Central memory CD8-positive, alpha-beta T cell (primary cell): ENCODE results near the gene FSD1L.
A peak's percentile ranks its signal among the peaks of the same experiment; 100 is the strongest.

ENCODE experiments used
- ATAC-seq: fragments of 150-1000 bp; cut with Tn5 transposase; replicated peaks from 2 replicates; pipeline ENCODE4 v1.10.0; 2022; ENCODE audit warnings: mild to moderate bottlenecking, moderate FRiP score, moderate number of reproducible peaks; ENCODE audit not compliant: poor library complexity, severe bottlenecking; ENCODE audit errors: extremely low read depth
- DNase-seq, 2 donors: peaks; one replicate each; pipeline ENCODE4 v3.0.0; 2021; ENCODE audit warnings: low spot score in 2 of 2
- H3K27ac Mint-ChIP-seq: one replicate; pipeline ENCODE4 v1.8.0; 2022; ENCODE audit warnings: low read depth, mild to moderate bottlenecking, moderate library complexity, mixed read lengths
- H3K27me3 Mint-ChIP-seq: one replicate; pipeline ENCODE4 v1.8.0; 2022; ENCODE audit warnings: mixed read lengths
- H3K36me3 Mint-ChIP-seq: one replicate; pipeline ENCODE4 v1.8.0; 2022; ENCODE audit warnings: mild to moderate bottlenecking, moderate library complexity, mixed read lengths; ENCODE audit not compliant: insufficient read depth
- H3K4me1 Mint-ChIP-seq: one replicate; pipeline ENCODE4 v1.8.0; 2022; ENCODE audit warnings: mixed read lengths
- H3K4me3 Mint-ChIP-seq: one replicate; pipeline ENCODE4 v1.8.0; 2022; ENCODE audit warnings: mild to moderate bottlenecking, moderate library complexity, mixed read lengths
- H3K9me3 Mint-ChIP-seq: one replicate; pipeline ENCODE4 v1.8.0; 2022; ENCODE audit warnings: mixed read lengths

Gene FSD1L

DNA sequence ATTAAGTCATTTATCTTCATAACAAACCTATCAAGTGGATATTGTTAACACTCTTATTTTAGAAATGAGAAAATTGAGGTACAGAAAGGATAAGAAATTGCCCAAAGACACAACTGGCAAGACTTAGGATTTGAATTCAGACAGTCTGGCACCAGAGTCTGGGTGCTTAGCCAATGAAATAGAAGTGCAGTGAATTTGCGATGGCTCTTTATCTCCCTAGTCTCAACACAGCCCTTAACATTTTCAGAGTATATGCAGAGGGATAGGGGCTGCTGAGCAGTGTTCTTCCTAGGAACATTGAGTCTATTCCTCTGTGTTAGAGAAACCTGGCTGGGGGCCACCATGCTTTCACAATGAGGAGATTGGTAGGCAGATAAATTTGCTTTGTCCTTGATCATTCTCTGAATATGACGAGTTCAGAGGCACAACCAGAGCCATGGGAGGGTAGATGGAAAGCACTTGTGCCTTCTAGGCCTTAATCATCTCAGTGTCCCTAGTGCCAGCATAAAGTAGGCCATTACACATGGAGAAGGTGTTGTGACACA is 6.1 kb upstream of the FSD1L start:
- DNase-seq (no peak), ATAC-seq (no peak)
- no peaks in the 10 kb centered on the region for H3K27me3 Mint-ChIP-seq
- no peaks in the 10 kb centered on the region for H3K9me3 Mint-ChIP-seq
- H3K4me3 Mint-ChIP-seq: no peak overlapping the region
- no peaks in the 10 kb centered on the region for H3K36me3 Mint-ChIP-seq
- no peak overlapping the region for H3K27ac Mint-ChIP-seq
- no peaks in the 10 kb centered on the region for H3K4me1 Mint-ChIP-seq

DNA sequence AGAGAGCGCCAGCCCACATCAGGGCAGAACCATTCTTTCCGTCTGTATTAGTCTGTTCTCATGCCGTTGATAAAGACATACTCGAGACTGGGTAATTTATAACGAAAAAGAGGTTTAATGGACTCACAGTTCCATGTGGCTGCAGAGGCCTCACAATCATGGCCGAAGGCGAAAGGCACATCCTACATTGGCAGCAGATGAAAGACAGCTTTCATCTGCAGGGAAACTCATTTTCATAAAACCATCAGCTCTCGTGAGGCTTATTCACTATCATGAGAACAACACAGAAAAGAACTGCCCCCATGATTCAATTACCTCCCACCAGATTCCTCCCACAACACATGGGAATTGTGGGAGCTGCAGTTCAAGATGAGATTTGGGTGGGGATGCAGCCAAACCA is 4.7 kb upstream of the FSD1L start:
- Mint-ChIP-seq H3K36me3 (no peaks in the 10 kb centered on the region), H3K27ac (no peak overlapping the region), H3K4me3 (no peak overlapping the region), H3K27me3 (no peaks in the 10 kb centered on the region), H3K4me1 (peaks cover 5% of the 10 kb centered on the region), H3K9me3 (no peaks in the 10 kb centered on the region)
- no peak for ATAC-seq
- DNase-seq: no peak

DNA sequence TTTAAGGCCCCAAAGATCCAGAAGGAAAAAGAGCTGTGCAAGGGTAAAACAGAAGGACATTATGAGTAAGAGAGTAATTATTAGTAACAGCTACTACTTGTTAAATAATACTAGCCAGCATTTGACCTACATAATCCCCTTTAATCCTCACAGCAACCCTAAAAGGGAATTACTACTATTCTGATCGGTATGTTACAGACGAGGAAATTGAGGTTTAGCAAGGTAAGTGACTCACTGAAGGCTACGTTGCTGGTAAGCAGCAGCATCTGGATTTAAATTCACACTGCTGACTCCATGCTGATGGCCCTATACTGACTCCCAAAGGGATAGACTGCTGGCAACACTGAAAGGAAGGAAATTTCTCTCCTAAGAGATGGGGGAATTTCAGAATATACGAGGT is 3.7 kb upstream of the FSD1L start:
- no peak overlapping the region for H3K4me3 Mint-ChIP-seq
- peaks cover 11% of the 10 kb centered on the region for H3K4me1 Mint-ChIP-seq
- ATAC-seq (no peak), DNase-seq (no peak)
- no peaks in the 10 kb centered on the region for H3K9me3 Mint-ChIP-seq
- no peaks in the 10 kb centered on the region for H3K36me3 Mint-ChIP-seq
- H3K27ac Mint-ChIP-seq: no peak overlapping the region
- H3K27me3 Mint-ChIP-seq: no peaks in the 10 kb centered on the region

DNA sequence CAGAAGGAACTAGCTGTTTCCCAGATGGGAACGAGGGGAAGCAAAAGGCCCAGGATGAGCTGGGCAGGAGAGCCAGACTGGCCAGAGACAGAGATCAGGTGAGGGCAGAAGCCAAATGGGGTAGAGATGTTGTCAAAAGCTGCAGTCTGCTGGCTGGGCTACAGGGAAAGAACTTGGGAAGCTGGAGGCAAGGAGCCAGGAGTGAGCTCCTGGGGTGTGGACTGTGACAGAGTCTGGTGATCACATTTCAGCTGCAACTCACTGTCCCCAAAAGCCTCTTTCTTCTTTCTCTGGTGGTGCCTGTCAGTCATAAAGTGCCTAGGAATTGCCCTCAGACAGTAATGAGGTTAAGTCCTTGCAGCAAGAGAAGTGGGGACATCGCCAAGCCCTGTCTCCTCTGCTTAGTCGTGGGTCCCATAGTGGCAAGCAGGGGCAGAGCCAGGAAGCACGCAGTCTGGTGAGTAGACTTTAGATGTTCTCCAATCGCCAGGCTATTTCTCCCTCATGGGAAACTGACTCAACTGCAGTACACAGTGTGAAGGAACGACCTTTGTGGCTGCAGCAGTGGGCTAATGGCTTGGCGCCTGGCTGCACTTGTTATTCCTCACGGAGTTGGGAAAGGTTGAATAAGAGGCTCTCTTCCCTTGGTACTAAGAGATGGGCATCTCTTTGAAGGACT is 2.5 kb upstream of the FSD1L start:
- ATAC-seq (no peak), DNase-seq (no peak)
- Mint-ChIP-seq H3K4me3 (no peak overlapping the region), H3K27ac (no peak overlapping the region), H3K27me3 (no peaks in the 10 kb centered on the region), H3K4me1 (peaks cover 11% of the 10 kb centered on the region), H3K36me3 (no peaks in the 10 kb centered on the region), H3K9me3 (no peaks in the 10 kb centered on the region)

DNA sequence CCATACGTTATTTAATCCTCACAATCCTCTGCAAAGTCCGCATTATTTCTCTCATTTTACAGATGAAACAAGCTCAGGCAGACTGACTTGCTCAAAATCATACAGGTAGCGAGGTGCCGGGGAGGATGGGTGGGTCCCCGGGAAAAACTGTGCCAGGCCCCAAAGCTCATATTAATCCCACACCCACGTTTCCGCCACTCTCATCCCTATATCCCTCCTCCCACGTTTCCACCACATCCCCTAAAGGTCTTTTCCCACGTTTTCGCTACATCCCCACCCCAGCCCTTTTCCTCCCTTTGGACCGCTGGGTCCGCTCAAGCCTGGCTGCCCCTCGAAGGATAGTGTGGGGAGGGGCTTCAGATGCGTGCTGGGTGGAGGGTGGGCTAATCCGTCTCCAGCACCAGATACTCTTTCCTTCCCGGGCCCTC is 434 bp upstream of the FSD1L start:
- H3K27ac Mint-ChIP-seq: no peak overlapping the region
- ATAC-seq: no peak
- DNase-seq: no peak
- no peaks in the 10 kb centered on the region for H3K27me3 Mint-ChIP-seq
- H3K4me3 Mint-ChIP-seq: peak overlapping the region; percentile 74
- peaks cover 11% of the 10 kb centered on the region for H3K4me1 Mint-ChIP-seq
- H3K9me3 Mint-ChIP-seq: no peaks in the 10 kb centered on the region
- no peaks in the 10 kb centered on the region for H3K36me3 Mint-ChIP-seq

DNA sequence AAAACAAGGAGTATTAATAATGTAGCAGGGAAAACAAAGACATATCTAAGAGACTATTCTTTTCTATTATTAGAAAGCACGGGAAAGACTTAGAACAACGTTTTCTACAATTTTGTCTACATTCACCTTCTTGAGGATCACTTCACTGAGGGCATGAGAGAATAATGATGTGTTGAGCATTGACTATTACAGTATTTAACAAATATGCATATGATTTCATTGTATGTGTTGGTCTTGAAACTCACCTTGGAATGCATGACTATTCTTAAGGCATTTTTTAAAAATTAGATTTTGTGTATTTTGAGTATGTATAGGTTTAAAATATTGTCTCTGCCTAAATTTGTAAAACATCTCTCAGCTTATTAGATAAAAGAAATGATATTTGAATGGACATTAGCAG is 1.2 kb downstream of the FSD1L start:
- no peak overlapping the region for H3K27ac Mint-ChIP-seq
- H3K36me3 Mint-ChIP-seq: no peaks in the 10 kb centered on the region
- peak overlapping the region; percentile 74 for H3K4me3 Mint-ChIP-seq
- H3K9me3 Mint-ChIP-seq: no peaks in the 10 kb centered on the region
- DNase-seq: no peak
- H3K4me1 Mint-ChIP-seq: peaks cover 11% of the 10 kb centered on the region
- no peak for ATAC-seq
- H3K27me3 Mint-ChIP-seq: no peaks in the 10 kb centered on the region

DNA sequence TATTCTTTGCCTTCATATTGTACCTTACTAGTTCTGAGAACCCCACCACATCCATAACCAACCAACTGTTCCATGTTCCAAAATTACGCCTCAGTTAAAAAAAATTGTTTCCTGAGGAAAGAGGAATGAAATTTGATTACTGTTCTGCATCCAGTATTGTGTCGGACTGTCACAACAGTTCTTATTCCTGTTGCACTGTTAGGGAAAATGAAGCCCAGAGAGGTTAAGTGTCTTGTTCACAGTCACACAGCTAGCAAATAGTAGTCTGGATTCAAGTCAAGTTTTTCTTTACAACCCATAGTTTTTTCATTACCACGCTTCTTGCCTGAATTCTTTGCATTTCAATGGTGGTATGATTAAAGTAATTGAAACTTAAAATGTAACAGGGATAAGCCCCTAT is 4.4 kb downstream of the FSD1L start:
- no peak for DNase-seq
- no peaks in the 10 kb centered on the region for H3K27me3 Mint-ChIP-seq
- H3K27ac Mint-ChIP-seq: no peak overlapping the region
- H3K4me3 Mint-ChIP-seq: no peak overlapping the region
- peaks cover 11% of the 10 kb centered on the region for H3K4me1 Mint-ChIP-seq
- no peaks in the 10 kb centered on the region for H3K36me3 Mint-ChIP-seq
- H3K9me3 Mint-ChIP-seq: no peaks in the 10 kb centered on the region
- no peak for ATAC-seq

DNA sequence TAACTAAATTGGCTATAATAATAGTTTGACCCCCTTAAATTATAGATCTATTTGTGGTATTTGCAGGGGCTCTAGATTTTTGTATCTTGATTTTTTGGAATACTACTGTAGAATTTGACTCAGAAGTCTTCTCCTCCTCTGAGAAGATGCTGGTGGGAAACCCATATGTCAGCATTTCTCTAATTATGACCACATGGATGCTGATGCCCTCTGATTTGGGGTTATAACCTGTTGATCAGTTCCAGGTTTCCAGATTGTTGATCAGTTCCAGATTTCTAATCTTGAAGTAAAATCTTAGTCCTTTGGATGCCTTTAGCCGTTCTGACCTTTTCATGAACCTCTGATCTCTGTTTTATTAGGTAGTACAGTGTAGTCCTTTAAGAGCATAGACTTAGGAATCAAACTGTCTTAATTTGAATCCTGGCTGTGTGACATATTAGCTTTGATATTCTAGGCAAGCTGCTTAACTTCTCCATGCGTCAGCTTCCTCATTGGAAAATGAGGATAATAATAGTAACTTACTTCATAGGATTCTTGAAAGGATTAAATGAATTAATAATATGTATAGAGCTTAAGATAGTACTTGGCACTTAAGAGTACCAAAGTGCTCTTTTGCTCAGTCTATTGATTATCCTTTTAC is 8.1 kb downstream of the FSD1L start:
- Mint-ChIP-seq H3K27ac (no peak overlapping the region), H3K4me3 (no peak overlapping the region), H3K27me3 (no peaks in the 10 kb centered on the region), H3K9me3 (no peaks in the 10 kb centered on the region), H3K36me3 (no peaks in the 10 kb centered on the region), H3K4me1 (no peaks in the 10 kb centered on the region)
- ATAC-seq (no peak), DNase-seq (no peak)

DNA sequence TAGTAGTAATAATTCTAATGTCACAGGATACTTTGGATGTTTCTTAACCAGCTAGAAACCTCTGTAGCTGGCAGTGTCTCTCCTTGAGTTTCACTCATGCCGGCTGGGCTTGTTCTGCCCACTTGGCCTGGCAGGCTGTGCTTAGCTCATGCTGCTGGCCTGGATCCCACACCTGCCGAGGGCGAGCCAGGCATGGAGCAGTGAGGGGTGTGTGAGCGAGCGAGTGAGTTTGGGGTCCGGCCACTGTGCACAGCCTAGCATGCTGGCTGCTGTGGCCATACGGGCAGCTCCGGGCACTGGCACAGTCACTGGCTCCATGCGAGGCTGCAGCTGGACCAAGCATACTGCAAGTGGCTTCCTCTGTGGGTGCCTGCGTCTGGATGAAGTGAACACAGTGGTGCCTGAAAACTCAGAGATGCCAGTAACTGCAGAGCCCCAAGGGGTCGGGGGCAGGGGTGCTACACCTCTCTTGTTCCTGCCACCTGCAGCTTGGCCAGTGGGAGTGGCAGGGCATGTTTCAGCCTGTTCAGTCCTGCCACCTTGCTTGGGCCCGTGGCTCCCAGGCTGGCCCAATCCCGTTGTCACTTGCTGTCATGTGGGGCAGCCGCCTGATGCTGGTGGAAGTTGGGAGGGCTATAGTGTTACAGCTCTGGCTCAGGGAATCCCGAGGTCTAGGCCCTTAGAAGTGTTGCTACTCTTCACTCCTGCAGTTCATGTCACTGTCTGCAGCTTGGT is 9.9 kb downstream of the FSD1L start:
- Mint-ChIP-seq H3K27me3 (no peaks in the 10 kb centered on the region), H3K27ac (no peak overlapping the region), H3K36me3 (no peaks in the 10 kb centered on the region), H3K9me3 (no peaks in the 10 kb centered on the region), H3K4me3 (no peak overlapping the region), H3K4me1 (no peaks in the 10 kb centered on the region)
- DNase-seq: no peak
- no peak for ATAC-seq

DNA sequence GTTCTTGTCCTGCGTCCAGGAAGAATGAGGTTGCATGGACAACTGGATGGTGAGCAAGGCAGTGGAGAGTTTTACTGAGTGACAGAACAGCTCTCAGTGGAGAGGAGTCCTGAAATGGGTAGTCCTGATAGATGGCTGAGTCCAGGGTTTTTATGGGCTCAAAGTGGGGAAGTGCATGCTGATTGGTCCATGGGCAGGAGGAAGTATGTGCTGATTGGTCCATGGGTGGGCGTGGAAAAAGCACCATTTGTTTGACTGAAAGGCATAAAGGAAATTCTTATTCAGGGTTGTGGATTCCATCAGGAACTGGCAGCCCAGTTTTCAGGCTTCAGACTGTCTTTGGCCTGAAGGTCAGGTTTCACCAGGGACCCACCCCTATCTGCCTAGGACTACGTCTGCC is 10.6 kb downstream of the FSD1L start:
- ATAC-seq (no peak), DNase-seq (no peak)
- H3K27me3 Mint-ChIP-seq: no peaks in the 10 kb centered on the region
- no peak overlapping the region for H3K27ac Mint-ChIP-seq
- H3K4me1 Mint-ChIP-seq: no peaks in the 10 kb centered on the region
- H3K4me3 Mint-ChIP-seq: no peak overlapping the region
- H3K9me3 Mint-ChIP-seq: no peaks in the 10 kb centered on the region
- H3K36me3 Mint-ChIP-seq: no peaks in the 10 kb centered on the region

DNA sequence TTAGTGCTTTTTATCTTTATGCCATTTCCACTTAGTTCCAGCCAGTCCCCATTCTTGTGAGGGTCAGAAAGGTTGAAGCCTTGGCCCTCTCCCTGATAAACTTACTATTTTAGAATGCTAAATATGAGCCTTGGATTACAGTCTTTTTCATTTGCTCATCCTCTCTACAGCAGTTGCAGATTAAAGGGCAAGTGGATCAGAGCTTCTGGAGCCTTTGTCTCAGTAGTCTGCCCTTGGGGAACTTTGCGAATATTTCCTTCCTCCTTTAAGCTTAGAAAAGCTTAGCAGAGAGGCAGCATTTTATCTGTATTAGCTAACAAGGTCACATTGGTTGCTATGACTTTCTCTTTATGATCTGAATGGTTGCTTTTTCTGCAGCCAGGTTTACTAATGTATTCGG is 11.5 kb downstream of the FSD1L start:
- Mint-ChIP-seq H3K36me3 (no peaks in the 10 kb centered on the region), H3K4me3 (no peak overlapping the region), H3K27ac (no peak overlapping the region), H3K4me1 (no peaks in the 10 kb centered on the region), H3K27me3 (no peaks in the 10 kb centered on the region), H3K9me3 (no peaks in the 10 kb centered on the region)
- ATAC-seq (no peak), DNase-seq (no peak)

DNA sequence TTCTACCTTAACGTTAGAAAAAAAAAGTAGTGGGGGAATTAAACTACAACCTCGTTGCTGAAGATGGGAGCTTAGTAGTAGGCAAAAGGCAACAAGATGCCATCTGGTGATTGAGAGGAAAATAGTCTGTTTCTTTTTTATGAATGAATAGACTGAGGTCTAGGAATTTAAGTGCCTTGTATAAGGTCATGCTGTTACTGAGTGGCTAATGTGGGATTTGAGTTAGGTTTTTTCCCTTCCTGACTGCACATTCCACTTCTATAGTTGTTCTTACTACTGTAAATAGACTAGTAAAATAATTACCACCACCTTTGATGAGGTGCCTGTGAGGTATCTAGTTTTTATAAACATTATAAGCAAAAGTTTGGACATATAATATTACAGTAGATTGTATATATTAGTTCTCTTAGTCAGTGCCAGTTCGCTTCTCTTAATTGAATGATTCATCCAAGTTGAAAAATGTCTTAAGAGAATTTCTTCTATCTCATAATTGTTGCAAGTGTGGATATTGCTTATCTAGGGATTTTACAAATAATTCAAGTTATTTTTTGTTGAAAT is 19.1 kb downstream of the FSD1L start:
- DNase-seq (no peak), ATAC-seq (no peak)
- Mint-ChIP-seq H3K4me1 (no peaks in the 10 kb centered on the region), H3K9me3 (no peaks in the 10 kb centered on the region), H3K27me3 (no peaks in the 10 kb centered on the region), H3K27ac (no peak overlapping the region), H3K4me3 (no peak overlapping the region), H3K36me3 (peaks cover 2% of the 10 kb centered on the region)
